ENCODE results near the gene GPANK1. TPM values are rescaled to one million over a fixed set of nuclear protein-coding genes. Genes with fewer than 3 reads are reported as not detected.

The GPANK1 gene
- total RNA-seq, 1 donor from 2014 or later = 37.2 TPM

DNA sequence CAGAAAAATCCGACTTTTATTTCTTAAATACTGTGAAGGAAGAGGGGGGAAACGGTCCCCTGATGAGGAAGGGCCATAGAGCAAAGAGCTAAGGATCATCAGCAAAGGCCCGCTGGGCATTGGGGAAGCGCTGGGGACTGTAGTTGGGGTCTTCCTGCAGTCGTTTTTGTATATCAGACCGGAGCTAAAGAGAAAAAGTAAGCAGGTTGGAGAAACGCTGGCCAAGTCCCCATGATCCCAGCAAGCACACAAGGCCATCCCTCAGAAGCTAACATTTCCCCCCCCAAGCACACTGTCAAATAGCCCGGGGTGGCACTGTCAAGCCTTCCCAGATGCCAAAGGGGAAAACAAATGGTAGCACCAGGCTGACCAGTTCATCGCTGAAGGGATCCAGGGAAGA lies 25.8 kb downstream of the GPANK1 start:
- Mint-ChIP-seq H3K36me3 (ENCODE audit: low read depth) (peaks cover 54% of the 10 kb centered on the region), H3K9me3 (no peaks in the 10 kb centered on the region), H3K27me3 (ENCODE audit: insufficient read depth) (no peaks in the 10 kb centered on the region), H3K4me3 (no peak overlapping the region), H3K4me1 (ENCODE audit: low read depth) (peaks cover 5% of the 10 kb centered on the region), H3K27ac (peak overlapping the region; percentile 23)
- no peak for DNase-seq (ENCODE audit: low spot score)
- intact Hi-C loops (cut with micrococcal nuclease) = no loop called here

DNA sequence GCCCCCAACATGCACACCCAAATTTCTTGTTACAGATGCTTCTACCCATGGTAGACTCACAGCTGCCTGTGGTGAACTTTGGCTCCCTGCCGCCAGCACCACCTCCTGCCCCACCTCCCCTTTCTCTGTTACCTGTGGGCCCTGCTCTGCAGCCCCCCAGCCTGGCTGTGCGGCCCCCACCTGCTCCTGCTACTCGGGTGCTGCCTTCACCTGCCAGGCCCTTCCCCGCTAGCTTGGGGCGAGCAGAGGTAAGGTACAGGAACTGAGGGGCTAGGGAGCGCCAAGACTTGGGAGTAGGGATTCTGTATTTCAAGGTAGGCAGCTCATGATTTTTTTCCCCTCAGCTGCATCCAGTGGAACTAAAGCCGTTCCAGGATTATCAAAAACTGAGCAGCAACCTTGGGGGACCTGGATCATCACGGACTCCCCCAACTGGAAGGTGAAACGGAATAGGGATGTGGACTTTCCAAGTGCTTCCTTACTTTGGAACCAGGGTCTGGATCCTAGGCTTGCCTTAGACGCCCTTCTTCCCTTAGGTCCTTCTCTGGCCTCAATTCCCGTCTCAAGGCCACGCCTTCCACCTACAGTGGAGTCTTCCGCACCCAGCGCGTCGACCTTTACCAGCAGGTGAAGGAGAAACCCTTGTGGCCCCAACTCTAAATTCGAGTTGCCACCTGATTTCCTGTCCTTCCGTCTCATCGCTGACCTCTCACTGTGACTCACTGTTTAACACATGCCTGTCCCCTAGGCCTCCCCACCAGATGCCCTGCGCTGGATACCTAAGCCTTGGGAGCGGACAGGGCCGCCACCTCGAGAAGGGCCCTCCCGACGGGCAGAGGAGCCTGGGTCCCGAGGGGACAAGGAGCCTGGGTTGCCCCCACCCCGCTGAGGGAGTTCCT lies 27.9 kb downstream of the GPANK1 start:
- Mint-ChIP-seq H3K36me3 (ENCODE audit: low read depth) (peaks cover 56% of the 10 kb centered on the region), H3K4me3 (no peak overlapping the region), H3K4me1 (ENCODE audit: low read depth) (peaks cover 5% of the 10 kb centered on the region), H3K9me3 (no peaks in the 10 kb centered on the region), H3K27ac (no peak overlapping the region), H3K27me3 (ENCODE audit: insufficient read depth) (no peaks in the 10 kb centered on the region)
- DNase-seq (ENCODE audit: low spot score) = no peak
- intact Hi-C loops (cut with micrococcal nuclease) = no loop called here

DNA sequence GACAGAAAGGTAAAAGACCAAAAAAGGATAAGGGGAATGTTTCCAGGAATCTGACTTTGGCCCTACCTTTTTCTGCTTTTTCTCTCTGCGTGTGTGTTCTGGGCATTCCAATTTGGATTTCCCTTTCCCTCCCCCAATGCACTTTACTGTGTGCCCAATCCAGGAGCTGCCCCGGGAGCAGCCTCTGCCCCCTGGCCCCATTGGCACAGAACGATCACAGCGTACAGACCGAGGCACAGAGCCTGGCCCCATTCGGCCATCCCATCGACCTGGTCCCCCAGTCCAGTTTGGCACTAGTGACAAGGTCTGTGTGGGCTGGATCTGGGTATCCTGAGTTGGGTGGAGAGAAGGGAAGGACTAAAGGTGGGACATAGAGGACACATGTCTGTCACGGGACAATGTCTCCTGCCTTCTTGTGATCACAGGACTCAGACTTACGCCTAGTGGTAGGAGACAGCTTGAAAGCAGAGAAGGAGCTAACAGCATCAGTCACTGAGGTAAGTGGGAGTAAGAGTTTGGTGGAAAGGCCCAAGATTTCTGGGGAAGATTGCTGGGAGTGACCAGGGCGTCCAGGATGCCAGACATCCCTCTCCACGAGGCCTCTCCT lies 29.7 kb downstream of the GPANK1 start:
- Mint-ChIP-seq H3K4me1 (ENCODE audit: low read depth) (peaks cover 5% of the 10 kb centered on the region), H3K27me3 (ENCODE audit: insufficient read depth) (no peaks in the 10 kb centered on the region), H3K36me3 (ENCODE audit: low read depth) (peaks cover 58% of the 10 kb centered on the region), H3K4me3 (no peak overlapping the region), H3K27ac (no peak overlapping the region), H3K9me3 (no peaks in the 10 kb centered on the region)
- no peak for DNase-seq (ENCODE audit: low spot score)
- intact Hi-C loops (cut with micrococcal nuclease) = no loop called here

DNA sequence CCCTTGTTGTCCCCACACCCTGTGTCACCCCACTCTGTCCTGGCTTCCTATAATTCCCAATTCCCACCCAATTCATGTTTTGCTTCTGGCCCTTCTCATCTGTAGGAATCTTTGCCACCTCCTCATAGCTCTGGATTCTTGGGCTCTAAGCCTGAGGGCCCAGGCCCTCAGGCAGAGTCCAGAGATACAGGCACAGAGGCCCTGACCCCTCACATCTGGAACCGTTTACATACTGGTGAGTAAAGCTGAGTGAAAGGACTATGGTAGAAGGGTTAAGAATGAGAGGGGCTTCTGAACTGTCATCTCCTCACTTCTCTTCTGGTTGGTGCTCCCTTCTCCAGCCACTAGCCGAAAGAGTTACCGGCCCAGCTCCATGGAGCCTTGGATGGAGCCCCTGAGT lies 30.7 kb downstream of the GPANK1 start:
- Mint-ChIP-seq H3K4me3 (no peak overlapping the region), H3K36me3 (ENCODE audit: low read depth) (peaks cover 63% of the 10 kb centered on the region), H3K4me1 (ENCODE audit: low read depth) (peaks cover 5% of the 10 kb centered on the region), H3K27ac (peak overlapping the region; percentile 45), H3K9me3 (no peaks in the 10 kb centered on the region), H3K27me3 (ENCODE audit: insufficient read depth) (no peaks in the 10 kb centered on the region)
- intact Hi-C loops (cut with micrococcal nuclease) = no loop called here
- no peak for DNase-seq (ENCODE audit: low spot score)

DNA sequence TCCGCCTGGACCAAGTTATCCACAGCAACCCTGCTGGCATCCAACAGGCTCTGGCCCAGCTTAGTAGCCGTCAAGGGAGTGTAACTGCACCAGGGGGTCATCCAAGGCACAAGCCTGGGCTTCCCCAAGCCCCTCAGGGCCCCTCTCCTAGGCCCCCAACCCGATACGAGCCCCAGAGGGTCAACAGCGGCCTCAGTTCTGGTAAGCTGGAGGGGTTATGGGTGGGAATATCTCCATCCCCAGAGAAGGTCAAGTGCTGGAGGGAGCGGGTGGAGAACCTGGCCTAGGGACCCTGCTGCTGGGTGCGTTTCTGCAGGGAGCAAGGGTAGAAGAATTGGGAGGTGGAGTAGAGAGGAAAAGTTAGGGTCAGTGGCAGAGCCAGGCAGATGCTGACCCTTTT lies 31.4 kb downstream of the GPANK1 start:
- no peaks in the 10 kb centered on the region for H3K27me3 Mint-ChIP-seq (ENCODE audit: insufficient read depth)
- no peak for DNase-seq (ENCODE audit: low spot score)

DNA sequence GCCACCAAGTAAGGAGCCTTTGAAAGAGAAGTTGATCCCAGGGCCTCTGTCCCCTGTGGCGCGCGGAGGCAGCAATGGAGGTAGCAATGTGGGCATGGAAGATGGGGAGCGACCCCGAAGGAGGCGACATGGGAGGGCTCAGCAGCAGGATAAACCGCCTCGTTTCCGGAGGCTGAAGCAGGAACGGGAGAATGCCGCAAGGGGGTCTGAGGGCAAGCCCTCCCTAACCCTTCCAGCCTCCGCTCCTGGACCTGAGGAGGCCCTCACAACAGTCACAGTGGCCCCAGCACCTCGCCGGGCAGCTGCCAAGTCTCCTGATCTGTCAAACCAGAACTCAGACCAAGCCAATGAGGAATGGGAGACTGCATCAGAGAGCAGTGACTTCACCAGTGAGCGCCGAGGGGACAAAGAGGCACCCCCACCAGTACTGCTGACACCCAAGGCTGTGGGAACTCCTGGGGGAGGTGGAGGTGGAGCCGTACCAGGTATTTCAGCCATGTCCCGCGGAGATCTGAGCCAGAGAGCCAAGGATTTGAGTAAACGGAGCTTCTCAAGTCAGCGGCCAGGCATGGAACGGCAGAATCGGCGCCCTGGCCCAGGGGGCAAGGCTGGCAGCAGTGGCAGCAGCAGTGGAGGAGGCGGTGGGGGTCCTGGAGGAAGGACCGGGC lies 32.4 kb downstream of the GPANK1 start:
- intact Hi-C loops (cut with micrococcal nuclease) = no loop called here
- H3K4me3 Mint-ChIP-seq = no peak overlapping the region
- peaks cover 60% of the 10 kb centered on the region for H3K36me3 Mint-ChIP-seq (ENCODE audit: low read depth)
- DNase-seq (ENCODE audit: low spot score) = no peak
- H3K27ac Mint-ChIP-seq = no peak overlapping the region
- H3K4me1 Mint-ChIP-seq (ENCODE audit: low read depth) = peaks cover 5% of the 10 kb centered on the region
- no peaks in the 10 kb centered on the region for H3K9me3 Mint-ChIP-seq
- H3K27me3 Mint-ChIP-seq (ENCODE audit: insufficient read depth) = no peaks in the 10 kb centered on the region

More for the DNA sequence above, 31.4 kb downstream of the GPANK1 start:
- Mint-ChIP-seq H3K36me3 (ENCODE audit: low read depth) (peaks cover 63% of the 10 kb centered on the region), H3K27ac (no peak overlapping the region), H3K9me3 (no peaks in the 10 kb centered on the region), H3K4me1 (ENCODE audit: low read depth) (no peaks in the 10 kb centered on the region), H3K4me3 (no peak overlapping the region)
- intact Hi-C loops (cut with micrococcal nuclease) = no loop called here

DNA sequence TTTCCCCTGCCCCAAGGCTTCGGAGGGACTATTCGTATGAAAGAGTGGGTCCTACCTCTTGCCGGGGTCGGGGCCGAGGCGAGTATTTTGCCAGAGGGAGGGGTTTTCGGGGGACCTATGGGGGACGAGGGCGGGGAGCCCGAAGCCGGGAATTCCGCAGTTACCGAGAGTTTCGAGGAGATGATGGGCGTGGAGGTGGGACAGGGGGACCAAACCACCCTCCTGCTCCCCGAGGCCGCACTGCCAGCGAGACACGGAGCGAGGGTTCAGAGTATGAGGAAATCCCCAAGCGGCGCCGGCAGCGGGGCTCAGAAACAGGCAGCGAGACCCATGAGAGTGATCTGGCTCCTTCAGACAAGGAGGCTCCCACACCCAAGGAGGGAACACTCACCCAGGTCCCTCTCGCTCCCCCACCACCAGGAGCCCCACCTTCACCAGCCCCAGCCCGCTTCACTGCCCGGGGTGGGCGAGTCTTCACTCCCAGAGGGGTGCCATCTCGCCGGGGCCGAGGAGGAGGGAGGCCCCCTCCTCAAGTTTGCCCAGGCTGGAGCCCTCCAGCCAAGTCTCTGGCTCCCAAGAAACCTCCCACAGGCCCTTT lies 33.0 kb downstream of the GPANK1 start:
- H3K4me3 Mint-ChIP-seq = no peak overlapping the region
- H3K4me1 Mint-ChIP-seq (ENCODE audit: low read depth) = peaks cover 9% of the 10 kb centered on the region
- H3K9me3 Mint-ChIP-seq = no peaks in the 10 kb centered on the region
- H3K36me3 Mint-ChIP-seq (ENCODE audit: low read depth) = peaks cover 60% of the 10 kb centered on the region
- no peaks in the 10 kb centered on the region for H3K27me3 Mint-ChIP-seq (ENCODE audit: insufficient read depth)
- intact Hi-C loops (cut with micrococcal nuclease) = no loop called here
- no peak overlapping the region for H3K27ac Mint-ChIP-seq
- no peak for DNase-seq (ENCODE audit: low spot score)

DNA sequence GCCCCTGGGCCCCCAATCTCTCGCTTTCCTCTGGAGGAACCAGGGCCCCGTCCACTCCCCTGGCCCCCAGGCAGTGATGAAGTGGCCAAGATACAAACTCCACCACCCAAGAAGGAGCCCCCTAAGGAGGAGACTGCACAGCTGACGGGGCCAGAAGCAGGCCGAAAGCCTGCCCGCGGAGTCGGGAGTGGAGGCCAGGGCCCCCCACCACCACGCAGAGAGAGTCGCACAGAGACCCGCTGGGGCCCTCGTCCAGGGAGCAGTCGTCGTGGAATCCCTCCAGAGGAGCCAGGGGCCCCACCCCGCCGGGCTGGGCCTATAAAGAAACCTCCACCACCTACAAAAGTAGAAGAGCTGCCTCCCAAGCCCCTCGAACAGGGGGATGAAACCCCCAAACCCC lies 33.6 kb downstream of the GPANK1 start:
- Mint-ChIP-seq H3K27ac (no peak overlapping the region), H3K36me3 (ENCODE audit: low read depth) (peaks cover 59% of the 10 kb centered on the region), H3K4me3 (no peak overlapping the region), H3K27me3 (ENCODE audit: insufficient read depth) (no peaks in the 10 kb centered on the region), H3K9me3 (no peaks in the 10 kb centered on the region), H3K4me1 (ENCODE audit: low read depth) (peaks cover 9% of the 10 kb centered on the region)
- no peak for DNase-seq (ENCODE audit: low spot score)
- intact Hi-C loops (cut with micrococcal nuclease) = no loop called here

DNA sequence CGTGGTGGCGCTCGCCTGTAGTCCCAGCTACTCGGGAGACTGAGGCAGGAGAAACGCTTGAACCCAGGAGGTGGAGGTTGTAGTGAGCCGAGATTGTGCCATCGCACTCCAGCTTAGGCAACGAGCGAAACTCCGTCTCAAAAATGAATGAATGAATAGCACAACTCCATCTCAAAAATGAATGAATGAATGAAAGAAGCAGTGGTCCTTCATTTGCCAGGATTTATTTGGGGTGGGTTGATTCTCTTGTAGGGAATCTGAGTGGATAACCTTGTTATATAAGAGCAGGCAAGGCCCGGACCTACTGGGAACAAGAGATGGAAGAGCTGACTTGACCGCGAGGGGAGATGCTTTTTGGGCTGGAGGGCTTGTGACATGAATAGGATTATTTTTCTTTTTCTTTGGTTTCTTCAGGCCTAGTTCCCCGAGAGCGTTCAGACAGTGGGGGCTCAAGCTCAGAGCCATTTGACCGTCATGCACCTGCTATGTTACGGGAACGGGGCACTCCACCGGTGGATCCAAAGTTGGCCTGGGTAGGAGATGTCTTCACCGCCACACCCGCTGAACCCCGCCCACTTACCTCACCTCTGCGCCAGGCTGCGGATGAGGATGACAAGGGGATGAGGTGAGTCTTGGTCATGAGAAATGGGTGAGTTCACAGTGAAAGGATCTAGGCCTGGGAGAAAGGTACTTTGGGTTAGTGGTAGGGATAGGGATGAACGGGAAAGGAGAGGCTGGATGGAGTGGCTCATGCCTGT lies 34.4 kb downstream of the GPANK1 start:
- Mint-ChIP-seq H3K36me3 (ENCODE audit: low read depth) (peaks cover 60% of the 10 kb centered on the region), H3K27me3 (ENCODE audit: insufficient read depth) (no peaks in the 10 kb centered on the region), H3K4me1 (ENCODE audit: low read depth) (peaks cover 17% of the 10 kb centered on the region), H3K4me3 (no peak overlapping the region), H3K27ac (no peak overlapping the region), H3K9me3 (no peaks in the 10 kb centered on the region)
- intact Hi-C loops (cut with micrococcal nuclease) = no loop called here
- DNase-seq (ENCODE audit: low spot score) = no peak

DNA sequence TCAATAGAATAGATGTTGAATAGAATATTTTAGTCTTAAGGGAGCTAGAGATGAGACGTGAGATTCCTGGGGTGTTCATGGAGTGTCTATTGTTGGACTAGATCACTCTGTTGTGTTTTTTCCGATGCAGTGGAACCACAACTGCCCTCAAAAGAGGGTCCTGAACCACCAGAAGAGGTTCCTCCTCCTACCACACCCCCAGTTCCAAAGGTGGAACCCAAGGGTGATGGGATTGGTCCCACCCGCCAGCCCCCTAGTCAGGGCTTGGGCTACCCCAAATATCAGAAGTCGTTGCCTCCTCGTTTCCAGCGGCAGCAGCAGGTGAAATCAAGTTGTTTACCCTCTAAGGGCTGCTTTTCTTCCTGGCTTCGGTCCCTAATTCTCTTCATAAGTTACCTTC lies 35.8 kb downstream of the GPANK1 start:
- peaks cover 20% of the 10 kb centered on the region for H3K4me1 Mint-ChIP-seq (ENCODE audit: low read depth)
- no peaks in the 10 kb centered on the region for H3K27me3 Mint-ChIP-seq (ENCODE audit: insufficient read depth)
- DNase-seq (ENCODE audit: low spot score) = no peak
- intact Hi-C loops (cut with micrococcal nuclease) = no loop called here
- H3K27ac Mint-ChIP-seq = no peak overlapping the region
- H3K4me3 Mint-ChIP-seq = no peak overlapping the region
- H3K9me3 Mint-ChIP-seq = no peaks in the 10 kb centered on the region
- H3K36me3 Mint-ChIP-seq (ENCODE audit: low read depth) = peaks cover 66% of the 10 kb centered on the region

DNA sequence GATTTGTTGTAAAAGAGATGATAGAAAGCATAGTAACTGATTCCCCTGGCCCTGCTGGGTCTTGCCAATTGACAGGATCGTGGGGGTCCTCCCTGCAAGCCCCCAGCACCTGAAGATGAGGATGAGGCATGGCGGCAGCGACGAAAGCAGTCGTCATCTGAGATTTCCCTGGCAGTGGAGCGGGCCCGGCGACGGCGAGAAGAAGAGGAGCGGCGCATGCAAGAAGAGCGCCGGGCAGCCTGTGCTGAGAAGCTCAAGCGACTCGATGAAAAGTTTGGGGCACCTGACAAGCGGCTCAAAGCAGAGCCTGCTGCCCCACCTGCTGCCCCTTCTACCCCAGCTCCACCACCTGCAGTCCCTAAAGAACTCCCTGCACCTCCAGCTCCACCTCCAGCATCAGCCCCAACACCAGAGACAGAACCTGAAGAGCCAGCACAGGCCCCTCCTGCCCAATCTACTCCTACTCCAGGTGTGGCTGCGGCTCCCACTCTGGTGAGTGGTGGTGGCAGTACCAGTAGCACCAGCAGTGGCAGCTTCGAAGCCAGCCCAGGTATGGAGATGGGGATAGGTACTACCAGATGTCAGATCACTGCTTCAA lies 37.0 kb downstream of the GPANK1 start:
- Mint-ChIP-seq H3K4me1 (ENCODE audit: low read depth) (peaks cover 27% of the 10 kb centered on the region), H3K27me3 (ENCODE audit: insufficient read depth) (no peaks in the 10 kb centered on the region), H3K36me3 (ENCODE audit: low read depth) (peaks cover 69% of the 10 kb centered on the region), H3K9me3 (no peaks in the 10 kb centered on the region), H3K27ac (no peak overlapping the region), H3K4me3 (no peak overlapping the region)
- intact Hi-C loops (cut with micrococcal nuclease) = no loop called here
- no peak for DNase-seq (ENCODE audit: low spot score)

DNA sequence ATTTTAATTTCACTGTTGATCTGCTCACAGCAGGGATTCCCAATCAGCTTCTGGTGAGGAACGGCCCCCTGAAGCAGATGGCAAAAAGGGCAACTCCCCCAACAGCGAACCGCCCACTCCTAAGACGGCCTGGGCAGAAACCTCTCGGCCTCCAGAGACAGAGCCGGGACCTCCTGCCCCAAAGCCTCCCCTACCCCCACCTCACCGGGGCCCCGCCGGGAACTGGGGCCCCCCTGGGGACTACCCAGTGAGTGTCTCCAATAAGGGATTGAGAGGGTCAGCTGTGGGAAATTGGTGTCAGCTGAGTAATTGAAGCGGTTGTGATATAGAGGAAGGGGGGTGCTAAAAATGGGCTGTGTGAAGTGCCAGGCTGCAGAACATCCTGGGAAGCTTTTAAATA lies 37.8 kb downstream of the GPANK1 start:
- H3K27me3 Mint-ChIP-seq (ENCODE audit: insufficient read depth) = no peaks in the 10 kb centered on the region
- H3K4me3 Mint-ChIP-seq = no peak overlapping the region
- DNase-seq (ENCODE audit: low spot score) = no peak
- H3K4me1 Mint-ChIP-seq (ENCODE audit: low read depth) = peaks cover 35% of the 10 kb centered on the region
- intact Hi-C loops (cut with micrococcal nuclease) = no loop called here
- H3K27ac Mint-ChIP-seq = no peak overlapping the region
- H3K36me3 Mint-ChIP-seq (ENCODE audit: low read depth) = peaks cover 74% of the 10 kb centered on the region
- H3K9me3 Mint-ChIP-seq = no peaks in the 10 kb centered on the region
